K562 (cell line): ENCODE results near the gene CACYBP. TPM values are rescaled to one million over a fixed set of nuclear protein-coding genes. Genes with fewer than 3 reads are reported as not detected.
A peak's percentile ranks its signal among the peaks of the same experiment; 100 is the strongest.

Experiments used
- ARID1B ChIP-seq: fragments of 450-650 bp; IDR thresholded peaks from 2 replicates; pipeline ENCODE4 v1.6.1; 2016; ENCODE audit warnings: antibody characterized with exemption, mild to moderate bottlenecking, inconsistent platforms
- ARID3A ChIP-seq: IDR thresholded peaks from 2 replicates; pipeline ENCODE4 v1.6.1; 2012; ENCODE audit warnings: low read depth, low read length, improper control_type of control experiment, borderline replicate concordance
- CBX3 ChIP-seq, 2 experiments: IDR thresholded peaks; 1 replicate in 1 of 2; 2 replicates in 1 of 2; pipeline ENCODE4 v1.6.1; 2012; ENCODE audit warnings: inconsistent platforms in 2 of 2, low read length in 2 of 2, borderline replicate concordance in 1 of 2, control low read depth in 1 of 2
- CLOCK ChIP-seq: fragments of 250-450 bp; sonication (Bioruptor Pico); IDR thresholded peaks from 2 replicates; pipeline ENCODE4 v1.4.0; 2020; ENCODE audit warnings: mild to moderate bottlenecking, moderate library complexity, borderline replicate concordance
- ETV5 ChIP-seq: sonication (generic); formaldehyde crosslinking; IDR thresholded peaks from 2 replicates; pipeline ENCODE4 v1.4.0; 2020; ENCODE audit warnings: low read depth, mild to moderate bottlenecking, missing genetic modification reagents
- HOXB6 ChIP-seq: fragments of 250-450 bp; sonication (Bioruptor Pico); IDR thresholded peaks from 2 replicates; pipeline ENCODE4 v1.5.1; 2022; ENCODE audit warnings: mild to moderate bottlenecking, borderline replicate concordance
- KLF16 ChIP-seq: IDR thresholded peaks from 2 replicates; pipeline ENCODE4 v1.6.1; 2016; ENCODE audit warnings: antibody characterized with exemption
- MLX ChIP-seq, 2 experiments: fragments of 450-650 bp in 1 of 2; sonication (generic) in 1 of 2; formaldehyde crosslinking; conservative IDR thresholded peaks; 2 replicates each; pipeline versions ENCODE4 v1.4.0 to v1.8.1; 2020 to 2022; ENCODE audit warnings: mild to moderate bottlenecking in 1 of 2, missing genetic modification reagents in 1 of 2
- NR1H2 ChIP-seq: sonication (generic); formaldehyde crosslinking; IDR thresholded peaks from 2 replicates; pipeline ENCODE4 v1.4.0; 2020; ENCODE audit warnings: mild to moderate bottlenecking, missing genetic modification reagents
- PRDM10 ChIP-seq: fragments of 450-650 bp; IDR thresholded peaks from 2 replicates; pipeline ENCODE4 v1.6.1; 2018; ENCODE audit not compliant: partially characterized antibody
- PTBP1 ChIP-seq: fragments of 200-400 bp; formaldehyde crosslinking; IDR thresholded peaks from 2 replicates; pipeline ENCODE4 v1.6.1; 2017; ENCODE audit warnings: low read depth, low read length
- PTTG1 ChIP-seq: fragments of 450-650 bp; IDR thresholded peaks from 2 replicates; pipeline ENCODE4 v1.6.1; 2016; ENCODE audit warnings: low read depth, mild to moderate bottlenecking, missing genetic modification characterization, missing compliant biosample characterization
- RUNX1 ChIP-seq: sonication (generic); IDR thresholded peaks from 2 replicates; pipeline ENCODE4 v1.6.1; 2016; ENCODE audit warnings: antibody characterized with exemption, low read depth
- SAFB2 ChIP-seq: fragments of 200-400 bp; formaldehyde crosslinking; IDR thresholded peaks from 2 replicates; pipeline ENCODE4 v1.6.1; 2018; ENCODE audit warnings: borderline replicate concordance, low read length, low read depth, moderate library complexity; ENCODE audit not compliant: severe bottlenecking
- SRSF9 ChIP-seq: fragments of 200-400 bp; formaldehyde crosslinking; IDR thresholded peaks from 2 replicates; pipeline ENCODE4 v1.6.1; 2017; ENCODE audit warnings: low read depth, low read length, borderline replicate concordance
- ZEB2 ChIP-seq: fragments of 450-650 bp; IDR thresholded peaks from 2 replicates; pipeline ENCODE4 v1.6.1; 2016
- ZNF316 ChIP-seq: fragments of 450-650 bp; IDR thresholded peaks from 2 replicates; pipeline ENCODE4 v1.6.1; 2016
- ZNF76 ChIP-seq: fragments of 250-450 bp; sonication (Bioruptor Pico); IDR thresholded peaks from 2 replicates; pipeline ENCODE4 v1.4.0; 2020; ENCODE audit warnings: mild to moderate bottlenecking, moderate library complexity, borderline replicate concordance
- polyA plus RNA-seq, 8 experiments: library from polyadenylated mRNA; depleted of rRNA in 4 of 8; stranded (reverse) in 5 of 8; unstranded in 3 of 8; fragments of >200 nt; fragmentation: Nextera tagmentation in 2 of 8; fragmentation: Illumina TruSeq in 1 of 8; extraction: Ambion mirVana in 2 of 8; extraction: Trizol in 1 of 8; gene quantifications; 2 replicates each; pipeline versions ENCODE4 v1.2.1 to v1.2.3, GENCODE V29; 2011 to 2014; ENCODE audit warnings: inconsistent platforms in 1 of 8, missing spikeins in 1 of 8
- total RNA-seq, 7 experiments: library from RNA; depleted of rRNA in 6 of 7; stranded (reverse); fragments of >200 nt in 6 of 7; fragmentation: Illumina TruSeq in 2 of 7; extraction: Trizol in 2 of 7; gene quantifications; 2 replicates each; pipeline versions ENCODE4 v1.2.1 to v1.2.3, GENCODE V29; 2011 to 2021; ENCODE audit warnings: low replicate concordance in 1 of 7
- TF ChIP-seq, protein P1 (sequence below): sonication (generic); formaldehyde crosslinking; IDR thresholded peaks from 2 replicates; pipeline ENCODE4 v1.8.1; 2023; ENCODE audit warnings: mild to moderate bottlenecking, missing genetic modification reagents, moderate library complexity

The CACYBP gene
- total and polyA plus RNA-seq, 9 of the 15 experiments (the other 6 are each of a cell fraction or from before 2014, with no cell fraction given): 147 to 1,576 (median 488) TPM

DNA sequence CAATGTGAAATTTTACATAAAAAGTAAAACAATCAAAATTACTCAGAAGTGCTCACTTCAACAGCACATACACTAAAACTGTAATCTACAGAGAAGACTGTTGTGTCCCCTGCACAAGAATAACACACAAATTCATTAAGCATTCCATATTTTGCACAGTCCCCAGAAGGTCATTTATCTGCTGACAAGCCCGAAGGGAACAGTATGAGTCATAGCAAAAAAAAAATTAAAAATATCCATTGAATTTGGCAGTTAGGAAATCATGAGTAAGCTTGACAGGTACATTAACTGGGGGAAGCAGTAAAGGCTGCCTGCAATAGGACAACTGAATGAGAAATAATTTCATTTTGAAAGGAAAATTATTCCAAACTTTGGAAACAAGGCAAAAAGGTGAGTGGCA, 3.3 kb upstream of the CACYBP start (continued):
- TF ChIP-seq PTTG1 (tag): no peak
- TF ChIP-seq PTBP1: no peak
- TF ChIP-seq HOXB6 (CRISPR knock-in tag): no peak
- TF ChIP-seq PRDM10: no peak
- no peak for TF ChIP-seq SAFB2
- no peak for TF ChIP-seq NR1H2
- TF ChIP-seq CLOCK (CRISPR knock-in tag): no peak
- peak; percentile 47 for TF ChIP-seq ZNF316
- peak in 1 of 2 experiments; percentile 91; a peak in 2 of 3 replicates for TF ChIP-seq CBX3 (IDR thresholded peaks at IDR 0.05; ENCODE audit: borderline replicate concordance in 1 of 2, low read length in 2 of 2)
- no peak for TF ChIP-seq RUNX1
- TF ChIP-seq KLF16: no peak
- TF ChIP-seq MLX (CRISPR knock-in tag; conservative IDR thresholded peaks at IDR 0.05): no peak
- no peak for TF ChIP-seq ZNF76
- peak; percentile 61; the same call in 1 of the 2 replicates for TF ChIP-seq ARID1B
- TF ChIP-seq ZEB2: no peak
- TF ChIP-seq ETV5 (CRISPR knock-in tag): no peak
- TF ChIP-seq ARID3A: peak; percentile 76; the same call in 1 of the 2 replicates
- TF ChIP-seq SRSF9: no peak
- TF ChIP-seq, protein P1, sequence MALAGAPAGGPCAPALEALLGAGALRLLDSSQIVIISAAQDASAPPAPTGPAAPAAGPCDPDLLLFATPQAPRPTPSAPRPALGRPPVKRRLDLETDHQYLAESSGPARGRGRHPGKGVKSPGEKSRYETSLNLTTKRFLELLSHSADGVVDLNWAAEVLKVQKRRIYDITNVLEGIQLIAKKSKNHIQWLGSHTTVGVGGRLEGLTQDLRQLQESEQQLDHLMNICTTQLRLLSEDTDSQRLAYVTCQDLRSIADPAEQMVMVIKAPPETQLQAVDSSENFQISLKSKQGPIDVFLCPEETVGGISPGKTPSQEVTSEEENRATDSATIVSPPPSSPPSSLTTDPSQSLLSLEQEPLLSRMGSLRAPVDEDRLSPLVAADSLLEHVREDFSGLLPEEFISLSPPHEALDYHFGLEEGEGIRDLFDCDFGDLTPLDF: no peak
